ENCODE results near the gene FXR1. TPM values are rescaled to one million over a fixed set of nuclear protein-coding genes. Genes with fewer than 3 reads are reported as not detected.

FXR1 gene
- total RNA-seq, 1 experiment from 2014 or later: 215 TPM

DNA sequence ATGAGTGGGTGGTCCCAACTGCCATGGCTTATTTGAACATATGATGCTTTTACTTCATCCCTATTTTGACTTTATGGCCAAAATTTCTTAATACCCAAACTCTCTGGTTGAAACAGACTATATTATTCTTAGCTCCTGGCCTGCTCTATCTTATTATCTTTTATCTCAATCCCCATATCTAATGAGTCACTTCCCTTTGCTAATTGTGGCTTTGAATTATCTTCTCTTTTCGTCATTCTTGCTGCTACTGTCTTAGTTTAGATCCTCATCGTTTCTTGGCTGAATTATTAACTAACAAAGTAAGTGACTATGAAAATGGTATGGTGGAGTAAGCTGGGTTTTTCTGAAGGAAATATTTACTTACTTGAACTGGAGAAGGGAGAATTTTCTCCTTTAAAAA, 105.2 kb downstream of the FXR1 start:
- BruUV-seq (replicated peaks): no TSS peak
- Histone ChIP-seq H3K9ac (ENCODE audit: low read length) (no peak overlapping the region), H3K9me2 (ENCODE audit: insufficient read depth) (no peaks in the 10 kb centered on the region), H2AFZ (ENCODE audit: low read depth, low read length, poor library complexity, severe bottlenecking) (no peak overlapping the region), H3K4me2 (ENCODE audit: low read length) (no peak overlapping the region), H3K4me3 (replicated peaks in 1 of 2; ENCODE audit: low read depth in 1 of 2, low read length in 2 of 2) (no peak overlapping the region), H4K20me1 (ENCODE audit: insufficient read depth) (no peaks in the 10 kb centered on the region), H3K27me3 (ENCODE audit: insufficient read depth, low read length) (no peaks in the 10 kb centered on the region), H3K79me2 (ENCODE audit: insufficient read depth, low read length) (no peaks in the 10 kb centered on the region), H3K9me3 (ENCODE audit: control insufficient read depth in 1 of 2, insufficient read depth in 1 of 2, low read depth in 1 of 2, low read length in 2 of 2) (no peaks in the 10 kb centered on the region), H3K27ac (ENCODE audit: low read depth, low read length) (no peak overlapping the region), H3K4me1 (ENCODE audit: control insufficient read depth in 1 of 2, insufficient read depth in 2 of 2, low read length in 2 of 2) (no peaks in the 10 kb centered on the region), H3K36me3 (ENCODE audit: control insufficient read depth in 1 of 2, insufficient read depth in 2 of 2, low read length in 2 of 2) (no peaks in the 10 kb centered on the region)
- TF ChIP-seq CBX3 (IDR thresholded peaks at IDR 0.05; ENCODE audit: low read depth) (no peak), POLR2A (IDR thresholded peaks at IDR 0.05; ENCODE audit: borderline replicate concordance, extremely low read depth, insufficient read depth, insufficient read length) (no peak), ATF3 (IDR thresholded peaks at IDR 0.05) (no peak), YY1 (IDR thresholded peaks at IDR 0.05; ENCODE audit: extremely low read depth, insufficient replicate concordance, low read depth, low read length) (no peak), EZH2 (IDR thresholded peaks at IDR 0.05) (no peak), RAD21 (IDR thresholded peaks at IDR 0.05; ENCODE audit: low read depth) (no peak), ELF1 (IDR thresholded peaks at IDR 0.05; ENCODE audit: borderline replicate concordance, low read depth) (no peak), POLR2AphosphoS5 (IDR thresholded peaks at IDR 0.05; ENCODE audit: low read depth, low read length) (no peak), TCF7L2 (IDR thresholded peaks at IDR 0.05; ENCODE audit: borderline replicate concordance, extremely low read depth, insufficient read depth, insufficient read length) (no peak), ZNF274 (IDR thresholded peaks at IDR 0.05; ENCODE audit: low read depth, low read length) (no peak), SP1 (IDR thresholded peaks at IDR 0.05; ENCODE audit: low read depth) (no peak), EGR1 (IDR thresholded peaks at IDR 0.05; ENCODE audit: low read depth) (no peak), REST (IDR thresholded peaks at IDR 0.05; ENCODE audit: low read depth) (no peak), FOSL1 (IDR thresholded peaks at IDR 0.05; ENCODE audit: low read depth) (no peak), EZH2phosphoT487 (IDR thresholded peaks at IDR 0.05; ENCODE audit: borderline replicate concordance) (no peak), SRF (IDR thresholded peaks at IDR 0.05; ENCODE audit: low read depth) (no peak), MAX (IDR thresholded peaks at IDR 0.05) (no peak), CEBPB (IDR thresholded peaks at IDR 0.05; ENCODE audit: low read depth) (no peak), SIN3A (IDR thresholded peaks at IDR 0.05; ENCODE audit: low read depth) (no peak)
- TF ChIP-seq, protein P1, sequence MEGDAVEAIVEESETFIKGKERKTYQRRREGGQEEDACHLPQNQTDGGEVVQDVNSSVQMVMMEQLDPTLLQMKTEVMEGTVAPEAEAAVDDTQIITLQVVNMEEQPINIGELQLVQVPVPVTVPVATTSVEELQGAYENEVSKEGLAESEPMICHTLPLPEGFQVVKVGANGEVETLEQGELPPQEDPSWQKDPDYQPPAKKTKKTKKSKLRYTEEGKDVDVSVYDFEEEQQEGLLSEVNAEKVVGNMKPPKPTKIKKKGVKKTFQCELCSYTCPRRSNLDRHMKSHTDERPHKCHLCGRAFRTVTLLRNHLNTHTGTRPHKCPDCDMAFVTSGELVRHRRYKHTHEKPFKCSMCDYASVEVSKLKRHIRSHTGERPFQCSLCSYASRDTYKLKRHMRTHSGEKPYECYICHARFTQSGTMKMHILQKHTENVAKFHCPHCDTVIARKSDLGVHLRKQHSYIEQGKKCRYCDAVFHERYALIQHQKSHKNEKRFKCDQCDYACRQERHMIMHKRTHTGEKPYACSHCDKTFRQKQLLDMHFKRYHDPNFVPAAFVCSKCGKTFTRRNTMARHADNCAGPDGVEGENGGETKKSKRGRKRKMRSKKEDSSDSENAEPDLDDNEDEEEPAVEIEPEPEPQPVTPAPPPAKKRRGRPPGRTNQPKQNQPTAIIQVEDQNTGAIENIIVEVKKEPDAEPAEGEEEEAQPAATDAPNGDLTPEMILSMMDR (IDR thresholded peaks at IDR 0.05 in 2 of 3, conservative IDR thresholded peaks at IDR 0.05 in 1 of 3; ENCODE audit: borderline replicate concordance in 1 of 3, insufficient read depth in 1 of 3, low read depth in 2 of 3, low read length in 2 of 3): no peak
- ATAC-seq (no peak), DNase-seq (ENCODE audit: low read depth, low spot score) (no peak)
- ChIA-PET POLR2A (no interaction called here), CTCF (no interaction called here), RAD21 (ENCODE audit: low non-redundant PET in 1 of 2, low total read pairs in 2 of 2, uncharacterized antibody in 2 of 2, unreplicated experiment in 2 of 2) (no interaction called here)
- intact Hi-C loops (cut with micrococcal nuclease): no loop called here

Measured in HCT116 (cell line).